Osteoblast (primary cell): ENCODE data around the gene FAM83G. TPM values are rescaled to one million over a fixed set of nuclear protein-coding genes. Genes with fewer than 3 reads are reported as not detected.
"Not testable (repeated sequence)": the region's sequence is repeated elsewhere in the genome, so short reads cannot be mapped to it uniquely, and the experiment has no call there.

Source experiments
- DNase-seq: peaks from one replicate; pipeline ENCODE4 v3.0.0; 2011; ENCODE audit warnings: low spot score, mixed read lengths; ENCODE audit not compliant: insufficient read length; ENCODE audit errors: missing footprints
- H2AFZ ChIP-seq: 2 replicates; pipeline ENCODE4 v1.6.0; 2011; ENCODE audit warnings: mild to moderate bottlenecking, low read length
- H3K27ac ChIP-seq: 2 replicates; pipeline ENCODE4 v1.5.1; 2011; ENCODE audit warnings: mild to moderate bottlenecking, low read depth, low read length, moderate library complexity
- H3K27me3 ChIP-seq: 2 replicates; pipeline ENCODE4 v1.6.0; 2012; ENCODE audit warnings: mild to moderate bottlenecking, control low read depth, inconsistent platforms, low read length, moderate library complexity; ENCODE audit not compliant: insufficient read depth
- H3K36me3 ChIP-seq: 2 replicates; pipeline ENCODE4 v1.5.1; 2011; ENCODE audit warnings: mild to moderate bottlenecking, low read length, control low read depth, moderate library complexity; ENCODE audit not compliant: insufficient read depth
- H3K4me1 ChIP-seq: 2 replicates; pipeline ENCODE4 v1.5.1; 2011; ENCODE audit warnings: mild to moderate bottlenecking, low read length, control low read depth, moderate library complexity; ENCODE audit not compliant: insufficient read depth
- H3K4me2 ChIP-seq: 2 replicates; pipeline ENCODE4 v1.6.0; 2011; ENCODE audit warnings: mild to moderate bottlenecking, low read length; ENCODE audit not compliant: insufficient read depth
- H3K4me3 ChIP-seq: fragments of 200-600 bp; sonication (generic); 3 replicates; pipeline ENCODE4 v1.5.1; 2012; ENCODE audit warnings: mild to moderate bottlenecking, low read length, inconsistent platforms; ENCODE audit not compliant: insufficient read depth
- H3K79me2 ChIP-seq: 2 replicates; pipeline ENCODE4 v1.6.0; 2012; ENCODE audit warnings: mild to moderate bottlenecking, low read length, control low read depth, inconsistent platforms; ENCODE audit not compliant: insufficient read depth
- H3K9me3 ChIP-seq: 2 replicates; pipeline ENCODE4 v1.5.1; 2011; ENCODE audit warnings: low read depth, low read length, control low read depth
- H4K20me1 ChIP-seq: 2 replicates; pipeline ENCODE4 v1.6.0; 2012; ENCODE audit warnings: mild to moderate bottlenecking, low read length, control low read depth; ENCODE audit not compliant: insufficient read depth
- total RNA-seq: library from RNA; depleted of rRNA; stranded (reverse); fragments of >200 nt; gene quantifications from 2 replicates; pipeline ENCODE4 v1.2.3, GENCODE V29; 2012

FAM83G gene
- total RNA-seq, 1 donor, result 11.6 TPM

GRCh38 chr17:19041871-19042270, 37.3 kb upstream of the FAM83G start:
- not testable (repeated sequence) for H3K36me3 ChIP-seq, H3K9me3 ChIP-seq, DNase-seq, H3K27me3 ChIP-seq, H3K4me3 ChIP-seq, H3K27ac ChIP-seq, H2AFZ ChIP-seq, H3K4me2 ChIP-seq, H4K20me1 ChIP-seq, H3K4me1 ChIP-seq, H3K79me2 ChIP-seq

GRCh38 chr17:19040350-19040749, 35.8 kb upstream of the FAM83G start:
- H3K27ac ChIP-seq, H3K4me2 ChIP-seq, DNase-seq, H3K4me3 ChIP-seq, H4K20me1 ChIP-seq, H3K79me2 ChIP-seq, H3K4me1 ChIP-seq, H3K9me3 ChIP-seq, H3K36me3 ChIP-seq, H2AFZ ChIP-seq, H3K27me3 ChIP-seq: not testable (repeated sequence)

DNA sequence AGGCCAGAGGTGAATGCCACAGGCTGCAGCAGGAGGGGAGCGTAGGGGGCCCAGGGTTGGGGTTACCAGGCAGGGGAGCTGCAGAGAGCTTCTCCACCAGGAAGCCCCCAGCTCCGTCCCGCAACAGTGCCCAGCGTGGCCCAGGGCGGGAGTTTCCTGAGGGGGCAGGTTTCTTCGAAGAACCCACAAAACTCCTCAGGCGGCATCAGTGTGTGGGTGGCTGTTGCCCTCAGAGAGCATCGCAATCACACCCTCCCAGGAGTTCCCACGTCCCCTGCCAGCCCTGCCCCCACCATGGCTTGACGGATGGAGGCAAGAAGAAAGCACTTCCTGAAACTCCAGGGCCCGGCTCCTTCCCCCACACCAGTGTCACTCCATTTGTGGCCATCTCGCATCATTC, 34.2 kb upstream of the FAM83G start:
- H3K79me2 ChIP-seq, H4K20me1 ChIP-seq, H3K4me3 ChIP-seq, H3K4me2 ChIP-seq, H2AFZ ChIP-seq, H3K36me3 ChIP-seq, DNase-seq, H3K27ac ChIP-seq, H3K4me1 ChIP-seq, H3K27me3 ChIP-seq, H3K9me3 ChIP-seq: not testable (repeated sequence)

DNA sequence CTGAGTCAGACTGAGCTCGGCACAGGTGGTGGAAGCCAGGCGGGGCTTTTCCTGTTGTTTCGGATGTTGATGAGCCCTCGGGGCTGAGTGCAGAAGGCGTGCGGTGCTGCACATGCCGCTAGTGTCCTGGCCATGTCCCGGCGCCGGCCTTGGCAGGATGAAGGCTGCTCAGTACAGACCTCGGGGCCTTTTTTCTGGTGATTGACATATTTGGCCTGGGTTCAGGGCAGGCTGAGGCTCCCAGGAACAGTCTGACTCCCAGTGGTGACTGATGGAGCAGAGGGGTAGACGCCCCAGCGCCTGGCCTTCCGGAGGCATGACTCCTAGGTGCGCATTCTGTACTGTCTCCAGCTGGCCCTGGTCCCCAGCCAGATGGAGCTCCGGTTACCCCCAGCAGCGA, 33.4 kb upstream of the FAM83G start:
- not testable (repeated sequence) for H3K79me2 ChIP-seq, H3K9me3 ChIP-seq, H4K20me1 ChIP-seq, H3K4me3 ChIP-seq, H2AFZ ChIP-seq, H3K4me2 ChIP-seq, H3K4me1 ChIP-seq, DNase-seq, H3K27me3 ChIP-seq, H3K36me3 ChIP-seq, H3K27ac ChIP-seq

- not testable (repeated sequence) for H3K79me2 ChIP-seq, DNase-seq, H3K4me3 ChIP-seq, H3K4me1 ChIP-seq, H3K4me2 ChIP-seq, H2AFZ ChIP-seq, H4K20me1 ChIP-seq, H3K36me3 ChIP-seq, H3K9me3 ChIP-seq, H3K27me3 ChIP-seq, H3K27ac ChIP-seq
Measured at GRCh38 chr17:19037547-19037946, 33.0 kb upstream of the FAM83G start.

GRCh38 chr17:19036186-19036585, 31.6 kb upstream of the FAM83G start:
- not testable (repeated sequence) for H3K27me3 ChIP-seq, H3K9me3 ChIP-seq, DNase-seq, H3K36me3 ChIP-seq, H3K4me2 ChIP-seq, H3K27ac ChIP-seq, H3K79me2 ChIP-seq, H4K20me1 ChIP-seq, H3K4me1 ChIP-seq, H3K4me3 ChIP-seq, H2AFZ ChIP-seq

- H3K4me1 ChIP-seq, H3K79me2 ChIP-seq, H3K9me3 ChIP-seq, H3K27me3 ChIP-seq, H3K27ac ChIP-seq, H4K20me1 ChIP-seq, H3K36me3 ChIP-seq, H2AFZ ChIP-seq, H3K4me3 ChIP-seq, DNase-seq, H3K4me2 ChIP-seq: not testable (repeated sequence)
Measured at GRCh38 chr17:19032377-19032988, 27.9 kb upstream of the FAM83G start.

- not testable (repeated sequence) for H3K27me3 ChIP-seq, H3K79me2 ChIP-seq, H3K4me2 ChIP-seq, H3K9me3 ChIP-seq, H3K27ac ChIP-seq, H4K20me1 ChIP-seq, H3K4me3 ChIP-seq, H3K4me1 ChIP-seq, H3K36me3 ChIP-seq, DNase-seq, H2AFZ ChIP-seq
Measured at GRCh38 chr17:19031729-19032128, 27.2 kb upstream of the FAM83G start.

DNA sequence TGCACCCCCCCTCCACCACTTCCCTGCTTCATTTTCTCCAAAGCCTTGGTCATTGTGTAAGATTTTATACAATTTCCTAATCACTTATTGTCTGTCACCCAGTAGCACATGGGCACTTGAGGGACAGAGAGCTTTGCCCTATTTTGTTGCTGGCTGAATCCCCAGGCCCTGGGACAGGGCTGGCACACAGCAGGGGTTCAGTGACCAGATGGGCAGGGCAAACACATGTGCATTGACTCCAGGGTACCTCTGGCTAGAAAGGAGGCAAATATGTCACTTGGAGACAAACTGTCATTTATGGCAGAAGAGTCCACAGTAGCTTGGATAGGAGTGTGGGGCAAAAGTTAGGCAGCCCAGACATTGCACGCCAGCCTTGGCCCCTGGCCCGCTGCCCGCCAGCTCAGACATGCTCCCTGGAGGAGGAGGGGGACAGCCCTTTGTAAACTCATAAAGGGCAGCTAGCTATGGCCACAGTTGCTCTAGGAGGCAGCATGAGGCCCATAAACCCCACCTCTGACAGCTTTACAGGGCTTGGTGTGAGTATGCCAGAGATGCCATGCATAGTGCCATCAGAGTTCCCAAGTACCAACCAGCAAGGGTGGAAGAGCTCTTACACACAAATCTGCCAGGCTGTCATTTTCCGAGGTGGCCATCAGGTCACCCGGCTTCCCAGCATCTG, 26.3 kb upstream of the FAM83G start:
- not testable (repeated sequence) for H3K4me2 ChIP-seq, H3K4me1 ChIP-seq, H3K27me3 ChIP-seq, H3K79me2 ChIP-seq, H3K4me3 ChIP-seq, H2AFZ ChIP-seq, H4K20me1 ChIP-seq, DNase-seq, H3K36me3 ChIP-seq, H3K27ac ChIP-seq, H3K9me3 ChIP-seq
